ENCODE results near the gene VANGL1.

Gene VANGL1

GRCh38 chr1:115643666-115644065, 1.9 kb downstream of the VANGL1 start:
- in situ Hi-C loops (cut with MboI; ENCODE audit: low sequenced_read_pairs) = no loop called here

GRCh38 chr1:115644109-115644508, 2.3 kb downstream of the VANGL1 start:
- in situ Hi-C loops (cut with MboI; ENCODE audit: low sequenced_read_pairs) = no loop called here

DNA sequence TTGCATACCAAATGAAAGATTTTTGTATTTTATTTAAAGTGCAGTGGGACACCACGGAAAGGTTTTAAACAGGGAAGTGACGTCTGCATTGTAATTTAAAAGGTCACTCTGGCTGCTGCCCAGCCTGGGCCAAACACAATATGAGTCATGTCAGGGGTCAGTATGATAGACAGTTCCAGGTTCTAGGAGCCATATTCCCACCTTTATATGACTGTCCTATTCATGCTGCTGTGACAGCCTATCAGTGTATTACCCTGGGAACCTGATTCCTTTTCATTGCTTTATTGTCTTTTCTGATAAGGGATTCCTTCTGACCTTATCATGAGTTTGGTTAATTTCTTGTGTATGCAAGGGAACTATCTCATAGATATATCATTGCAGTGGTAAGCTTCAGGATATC, 5.3 kb downstream of the VANGL1 start:
- in situ Hi-C loops (cut with MboI; ENCODE audit: low sequenced_read_pairs) = no loop called here

- in situ Hi-C loops (cut with MboI; ENCODE audit: low sequenced_read_pairs) = no loop called here
Observed at GRCh38 chr1:115647507-115647906, 5.7 kb downstream of the VANGL1 start.

- in situ Hi-C loops (cut with MboI; ENCODE audit: low sequenced_read_pairs) = no loop called here
Observed at GRCh38 chr1:115647919-115648650, 6.3 kb downstream of the VANGL1 start.

DNA sequence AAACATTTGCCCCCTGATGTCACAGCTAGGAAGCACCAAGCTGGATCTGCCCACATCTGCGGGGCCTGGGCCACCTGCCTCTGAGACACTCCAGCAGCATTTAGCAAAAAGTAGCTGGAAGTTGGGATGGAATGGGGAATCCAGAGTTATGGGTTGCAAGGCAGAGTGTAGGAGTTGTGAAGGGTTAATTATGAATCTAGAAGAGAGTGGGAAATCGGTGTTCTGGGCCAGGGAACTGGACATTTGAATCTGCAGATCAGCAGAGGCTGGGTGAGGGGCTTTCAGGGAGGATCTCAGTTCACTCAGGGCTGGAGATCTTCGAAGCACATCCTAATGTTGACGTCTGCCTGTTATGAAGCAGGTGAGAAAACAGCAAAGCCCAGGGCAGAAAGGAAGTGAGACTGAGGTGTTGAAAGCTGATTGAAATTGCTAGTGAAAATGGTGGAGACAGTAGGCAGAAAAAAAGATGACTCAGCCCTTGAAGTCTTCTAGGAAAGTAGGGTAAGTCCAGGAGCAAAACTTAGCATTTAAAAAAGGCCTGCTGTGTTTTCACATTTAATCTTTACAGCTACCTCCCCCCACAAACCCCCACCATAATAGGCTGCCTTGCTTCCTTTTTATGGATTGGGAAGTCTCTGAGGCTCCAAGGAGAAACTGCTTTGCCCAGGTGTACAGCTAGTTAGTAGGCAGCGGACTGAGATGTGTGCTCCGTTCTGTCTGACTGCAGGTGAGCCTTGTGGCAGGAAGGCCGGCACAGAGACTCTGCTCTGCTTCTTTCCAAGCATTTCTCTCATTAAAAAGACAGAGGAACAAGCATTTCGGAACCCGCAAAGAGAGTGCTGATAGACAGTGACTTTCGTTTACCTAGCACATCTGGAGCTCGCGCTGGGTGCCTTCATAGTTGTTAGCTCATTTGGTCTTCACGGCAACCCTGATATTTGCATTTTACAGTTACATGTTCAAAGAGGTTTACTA, 7.2 kb downstream of the VANGL1 start:
- in situ Hi-C loops (cut with MboI; ENCODE audit: low sequenced_read_pairs) = no loop called here

DNA sequence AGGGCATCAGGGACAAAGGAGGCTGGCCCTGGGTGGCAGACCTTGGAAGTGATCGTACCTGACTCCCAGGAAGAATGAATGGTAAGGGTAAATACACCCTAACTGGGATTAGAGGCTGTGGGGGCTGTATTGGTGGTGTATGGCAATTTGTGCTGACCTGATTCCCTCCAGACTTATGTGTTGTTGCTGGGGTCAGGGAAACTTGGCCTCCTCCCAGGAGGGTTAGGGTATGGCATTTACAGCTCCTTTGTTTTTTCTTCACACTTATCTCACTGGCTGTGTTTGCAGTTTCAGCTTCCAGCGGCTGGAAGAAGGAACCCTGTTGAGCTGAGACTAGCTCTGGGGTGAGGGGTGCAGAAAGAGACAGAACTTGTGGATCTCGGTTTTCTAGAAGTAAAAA, 8.2 kb downstream of the VANGL1 start:
- in situ Hi-C loops (cut with MboI; ENCODE audit: low sequenced_read_pairs) = no loop called here

GRCh38 chr1:115650961-115651360, 9.2 kb downstream of the VANGL1 start:
- in situ Hi-C loops (cut with MboI; ENCODE audit: low sequenced_read_pairs) = no loop called here

GRCh38 chr1:115651391-115651790, 9.6 kb downstream of the VANGL1 start:
- in situ Hi-C loops (cut with MboI; ENCODE audit: low sequenced_read_pairs) = no loop called here

GRCh38 chr1:115652236-115652788, 10.5 kb downstream of the VANGL1 start:
- in situ Hi-C loops (cut with MboI; ENCODE audit: low sequenced_read_pairs) = no loop called here

DNA sequence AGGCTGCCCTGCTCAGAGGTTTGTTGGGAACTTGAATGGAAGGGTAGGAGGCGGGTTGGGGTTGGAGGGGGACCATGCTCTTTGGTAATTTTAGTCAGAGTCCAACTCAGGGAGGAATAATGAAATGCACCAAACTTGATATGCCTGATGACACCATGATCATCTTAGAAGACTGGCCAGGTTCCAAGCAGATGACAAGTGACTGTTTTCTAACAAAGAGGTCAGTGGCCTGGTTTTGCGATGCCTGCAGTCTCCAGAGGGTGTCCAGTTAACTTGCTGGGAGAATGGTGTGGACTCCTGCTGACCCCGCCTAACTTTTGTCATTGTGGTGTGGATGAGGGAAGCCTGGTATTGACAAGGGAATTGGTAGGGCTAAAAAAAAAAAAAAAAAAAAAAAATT, 12.4 kb downstream of the VANGL1 start:
- in situ Hi-C loops (cut with MboI; ENCODE audit: low sequenced_read_pairs) = no loop called here

- in situ Hi-C loops (cut with MboI; ENCODE audit: low sequenced_read_pairs) = no loop called here
Observed at GRCh38 chr1:115654663-115655305, 13.0 kb downstream of the VANGL1 start.

DNA sequence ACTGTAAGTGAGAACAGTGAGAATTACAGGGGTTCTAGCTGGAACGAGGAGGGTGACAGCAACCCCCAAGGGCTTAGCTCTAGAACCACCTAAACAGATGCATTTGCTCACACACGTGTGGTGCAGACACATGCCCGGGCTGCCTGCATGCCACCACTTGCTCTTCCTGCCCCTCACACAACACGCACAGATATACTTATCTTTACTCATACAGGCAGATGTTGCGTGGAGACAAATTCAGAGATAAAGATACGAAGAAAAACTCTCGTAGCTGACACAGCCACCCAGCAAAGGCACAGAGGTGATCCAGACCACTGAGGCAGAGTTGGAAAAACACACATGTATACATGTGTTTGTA, 13.5 kb downstream of the VANGL1 start:
- in situ Hi-C loops (cut with MboI; ENCODE audit: low sequenced_read_pairs) = no loop called here

DNA sequence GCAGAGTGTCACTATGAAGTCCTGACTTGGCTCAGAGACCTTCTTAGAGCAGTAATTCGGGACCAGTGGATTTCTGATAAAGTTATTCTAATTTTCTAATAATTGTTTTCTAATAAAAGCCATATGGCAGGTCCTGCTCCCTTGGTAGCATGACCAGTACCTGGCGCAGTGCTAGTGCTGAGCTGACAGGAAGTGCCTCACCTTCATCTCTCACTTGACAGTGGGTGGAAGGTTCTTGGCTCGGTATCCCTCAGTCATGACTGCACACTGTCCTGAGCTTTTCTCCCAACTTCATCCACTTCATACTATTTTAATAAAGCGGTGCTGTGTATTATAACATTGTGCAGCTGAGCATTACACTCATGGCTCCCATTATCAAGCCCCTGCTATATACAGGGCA, 14.1 kb downstream of the VANGL1 start:
- in situ Hi-C loops (cut with MboI; ENCODE audit: low sequenced_read_pairs) = no loop called here

DNA sequence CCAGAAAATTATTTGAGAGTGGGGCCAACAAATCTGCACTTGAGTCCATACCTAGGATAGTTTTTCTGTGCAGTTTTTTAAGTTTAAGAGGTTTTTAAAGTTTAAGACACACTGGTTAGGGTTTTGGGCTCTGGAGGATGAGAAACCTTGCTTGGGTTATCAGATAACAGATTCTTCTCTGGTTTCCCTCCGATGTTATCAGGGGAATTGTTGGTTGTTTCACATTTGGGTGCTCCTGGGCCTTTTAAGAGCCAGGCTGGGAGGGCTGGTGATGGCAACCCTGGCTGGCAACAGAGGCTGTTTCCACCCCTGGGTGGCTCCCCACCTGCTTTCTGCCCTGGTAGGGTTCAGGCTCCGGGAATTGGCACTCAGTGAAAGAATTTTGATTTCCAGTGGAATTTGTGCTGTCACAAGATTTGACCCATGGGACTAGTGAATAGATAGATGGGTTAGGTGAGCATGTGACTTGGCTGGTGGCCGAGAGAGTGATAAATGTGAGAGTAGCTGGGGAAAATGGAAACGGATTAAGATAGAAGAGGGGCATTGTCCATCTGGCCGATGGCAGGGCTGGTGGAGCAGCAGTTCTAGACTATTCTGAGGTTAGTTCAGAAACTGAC, 14.8 kb downstream of the VANGL1 start:
- in situ Hi-C loops (cut with MboI; ENCODE audit: low sequenced_read_pairs) = no loop called here

GRCh38 chr1:115658646-115659045, 16.9 kb downstream of the VANGL1 start:
- in situ Hi-C loops (cut with MboI; ENCODE audit: low sequenced_read_pairs) = no loop called here

DNA sequence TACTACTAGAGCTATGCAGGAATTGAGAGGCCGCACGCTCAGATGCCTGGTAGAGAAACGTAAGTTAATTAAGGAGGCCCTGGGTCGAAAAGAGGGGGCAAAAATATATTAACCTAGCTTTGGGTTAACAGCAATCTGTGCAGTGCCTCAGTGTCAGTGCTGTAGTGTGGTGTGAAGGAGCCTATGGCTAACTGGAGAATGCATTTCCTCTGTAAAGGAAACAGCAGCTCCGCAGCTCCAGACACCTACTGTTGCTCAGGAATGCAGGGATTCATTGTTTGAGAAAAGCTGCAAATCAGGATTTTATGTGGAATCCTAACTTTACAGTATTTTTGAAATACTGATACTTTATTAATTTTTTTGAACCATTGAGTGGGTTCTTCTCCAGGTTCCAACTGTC, 18.4 kb downstream of the VANGL1 start:
- in situ Hi-C loops (cut with MboI; ENCODE audit: low sequenced_read_pairs) = no loop called here

DNA sequence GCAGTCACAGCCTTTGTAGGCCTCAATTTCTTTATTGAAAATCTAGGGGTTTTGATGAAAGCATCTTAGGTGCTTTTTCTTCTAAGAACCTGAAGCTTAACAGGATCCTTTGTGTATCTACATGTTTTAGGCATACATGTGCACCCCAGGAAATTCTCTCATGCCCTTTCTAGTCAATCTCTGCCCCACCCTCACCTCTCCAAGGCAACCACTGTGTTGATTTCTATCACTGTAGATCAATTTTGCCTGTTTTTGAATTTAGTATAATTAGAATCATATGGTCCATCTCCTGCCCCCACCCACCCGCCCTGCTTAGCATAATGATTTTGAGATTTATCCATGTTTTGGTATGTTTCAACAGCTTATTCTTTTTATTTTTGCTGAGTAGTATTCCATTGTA, 19.4 kb downstream of the VANGL1 start:
- in situ Hi-C loops (cut with MboI; ENCODE audit: low sequenced_read_pairs) = no loop called here

GRCh38 chr1:115665319-115666096, 23.7 kb downstream of the VANGL1 start:
- in situ Hi-C loops (cut with MboI; ENCODE audit: low sequenced_read_pairs) = no loop called here

DNA sequence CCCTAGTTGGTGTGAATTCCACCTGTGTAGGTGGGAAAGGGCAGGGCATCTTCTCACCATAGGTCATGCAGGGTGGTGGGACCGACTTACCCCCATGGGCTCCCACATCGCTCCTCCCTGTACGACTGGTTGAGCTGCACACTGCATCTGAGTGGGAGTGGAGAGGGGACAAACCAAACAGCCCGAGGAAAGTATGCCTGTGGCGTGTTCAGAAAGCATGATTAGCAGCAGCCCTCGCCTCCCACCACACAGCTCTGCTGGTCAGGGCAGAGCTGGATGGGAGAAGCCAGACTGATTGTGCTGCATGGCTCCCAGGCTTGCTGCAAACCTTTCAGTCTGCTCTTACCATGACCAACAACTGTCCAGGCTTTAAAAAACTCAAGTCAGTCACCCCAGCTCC, 24.4 kb downstream of the VANGL1 start:
- in situ Hi-C loops (cut with MboI; ENCODE audit: low sequenced_read_pairs) = no loop called here
